GM12801 (cell line): ENCODE data around the gene FAM241B.

Source experiments
- TF ChIP-seq, protein P1 (sequence below): IDR thresholded peaks from one replicate; pipeline ENCODE4 v1.5.1; 2011; ENCODE audit warnings: control low read depth; ENCODE audit not compliant: insufficient read length; ENCODE audit errors: extremely low read depth

FAM241B gene

DNA sequence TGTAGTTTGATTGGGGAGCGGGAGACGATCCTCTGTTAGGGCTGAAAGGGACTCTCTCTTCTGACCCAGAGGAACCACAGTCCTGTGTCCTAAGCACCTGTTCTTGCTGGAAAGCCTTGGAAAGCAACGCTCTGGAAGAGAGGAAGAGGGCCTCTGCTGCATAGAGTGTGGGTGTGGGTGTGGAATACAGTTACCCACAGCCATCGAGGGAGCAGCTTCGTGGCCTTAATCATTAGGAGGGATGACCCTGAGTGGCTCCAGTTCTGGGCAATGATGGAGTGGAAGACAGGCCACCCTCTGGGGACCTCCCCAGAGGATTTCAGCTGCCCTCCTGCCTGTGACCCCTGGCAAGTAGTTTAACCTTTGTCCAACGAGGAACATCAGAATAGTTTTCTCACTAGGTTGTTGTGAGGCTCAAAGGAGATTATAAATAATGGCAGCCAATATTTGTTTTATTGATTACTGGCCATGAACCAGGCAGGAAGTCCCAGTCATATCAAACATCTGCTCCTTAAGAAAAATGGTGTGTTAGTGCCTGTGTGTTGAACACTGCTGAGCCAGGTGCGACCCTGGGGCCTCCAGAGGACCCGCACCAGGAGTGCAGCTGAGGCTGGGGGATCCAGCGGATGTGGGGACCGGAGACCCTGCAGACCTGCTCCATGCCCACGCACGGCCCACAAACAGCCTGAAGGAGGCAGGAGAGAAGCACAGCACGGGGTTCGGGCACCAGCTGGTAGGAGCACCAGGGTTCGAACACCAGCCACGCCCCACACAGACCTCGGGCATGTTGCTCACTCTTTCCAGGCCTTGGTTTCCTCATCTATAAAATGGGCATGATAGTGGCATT is 35.6 kb downstream of the FAM241B start:
- TF ChIP-seq, protein P1, sequence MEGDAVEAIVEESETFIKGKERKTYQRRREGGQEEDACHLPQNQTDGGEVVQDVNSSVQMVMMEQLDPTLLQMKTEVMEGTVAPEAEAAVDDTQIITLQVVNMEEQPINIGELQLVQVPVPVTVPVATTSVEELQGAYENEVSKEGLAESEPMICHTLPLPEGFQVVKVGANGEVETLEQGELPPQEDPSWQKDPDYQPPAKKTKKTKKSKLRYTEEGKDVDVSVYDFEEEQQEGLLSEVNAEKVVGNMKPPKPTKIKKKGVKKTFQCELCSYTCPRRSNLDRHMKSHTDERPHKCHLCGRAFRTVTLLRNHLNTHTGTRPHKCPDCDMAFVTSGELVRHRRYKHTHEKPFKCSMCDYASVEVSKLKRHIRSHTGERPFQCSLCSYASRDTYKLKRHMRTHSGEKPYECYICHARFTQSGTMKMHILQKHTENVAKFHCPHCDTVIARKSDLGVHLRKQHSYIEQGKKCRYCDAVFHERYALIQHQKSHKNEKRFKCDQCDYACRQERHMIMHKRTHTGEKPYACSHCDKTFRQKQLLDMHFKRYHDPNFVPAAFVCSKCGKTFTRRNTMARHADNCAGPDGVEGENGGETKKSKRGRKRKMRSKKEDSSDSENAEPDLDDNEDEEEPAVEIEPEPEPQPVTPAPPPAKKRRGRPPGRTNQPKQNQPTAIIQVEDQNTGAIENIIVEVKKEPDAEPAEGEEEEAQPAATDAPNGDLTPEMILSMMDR: no peak

DNA sequence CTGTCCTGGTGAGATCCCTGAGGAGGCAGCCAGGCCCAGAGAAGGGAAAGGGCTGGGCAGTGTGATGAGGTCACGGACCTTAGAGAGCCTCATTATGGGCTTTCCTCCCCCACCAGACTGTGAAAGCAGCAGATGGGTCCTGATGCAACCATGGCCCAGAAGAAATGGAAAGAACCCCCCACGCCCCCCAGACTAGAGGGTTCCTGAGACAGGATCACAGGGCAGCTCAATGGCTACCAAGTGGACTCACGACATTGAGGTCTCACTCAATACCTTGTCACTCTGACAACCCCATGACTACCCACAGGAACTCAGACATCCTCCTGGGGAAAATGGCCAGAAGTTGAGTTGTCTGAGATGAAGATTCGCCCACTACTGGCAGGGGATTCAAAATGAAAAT is 36.7 kb downstream of the FAM241B start:
- TF ChIP-seq, protein P1: no peak

GRCh38 chr10:69668721-69669120 is 38.7 kb downstream of the FAM241B start:
- TF ChIP-seq, protein P1: no peak

DNA sequence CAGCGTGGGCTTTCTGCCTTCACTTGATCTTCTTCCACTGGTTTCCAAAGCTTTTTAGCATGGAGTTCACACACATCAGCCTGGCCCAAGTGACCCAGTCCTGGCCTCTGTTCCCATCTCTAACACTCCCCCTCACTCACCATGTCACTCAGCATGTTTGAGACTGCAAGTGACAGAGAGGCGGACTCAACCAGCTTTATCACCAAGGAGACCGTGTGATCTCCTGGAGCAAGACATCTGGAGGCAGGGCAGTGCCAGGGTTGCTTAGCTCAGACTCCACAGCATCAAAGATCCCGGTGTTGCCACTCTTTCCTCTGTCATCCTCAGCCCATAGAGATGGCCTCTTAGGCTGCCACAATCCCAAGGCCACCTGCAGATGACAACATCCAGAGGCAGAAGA is 39.4 kb downstream of the FAM241B start:
- TF ChIP-seq, protein P1: no peak

GRCh38 chr10:69673521-69673920 is 43.5 kb downstream of the FAM241B start:
- TF ChIP-seq, protein P1: no peak

- TF ChIP-seq, protein P1: no peak
Measured at GRCh38 chr10:69674786-69675185, 44.7 kb downstream of the FAM241B start.

- TF ChIP-seq, protein P1: no peak
Measured at GRCh38 chr10:69676301-69676700, 46.3 kb downstream of the FAM241B start.
